Activated naive CD8-positive, alpha-beta T cell treated with anti-CD3 and anti-CD28 coated beads, Interleukin-2, amount 50 U/mL, for 16 hours (primary cell): ENCODE data around the gene EPDR1.

Experiments
- DNase-seq: peaks from one replicate; pipeline ENCODE4 v3.0.0-alpha.2; 2020; ENCODE audit warnings: low read depth, low spot score

Gene EPDR1

GRCh38 chr7:37920305-37920848 lies at the start of gene EPDR1:
EPDR1 (plus strand) TSS chr7:37920640; CDS start chr7:37920940, 300 bp downstream.
- no peak for DNase-seq

- no peak for DNase-seq
Measured at GRCh38 chr7:37882086-37882485, 38.4 kb upstream of the EPDR1 start.

GRCh38 chr7:37893359-37893758 lies 27.1 kb upstream of the EPDR1 start:
- no peak for DNase-seq

- DNase-seq: no peak
Measured at GRCh38 chr7:37894671-37895070, 25.8 kb upstream of the EPDR1 start.

DNA sequence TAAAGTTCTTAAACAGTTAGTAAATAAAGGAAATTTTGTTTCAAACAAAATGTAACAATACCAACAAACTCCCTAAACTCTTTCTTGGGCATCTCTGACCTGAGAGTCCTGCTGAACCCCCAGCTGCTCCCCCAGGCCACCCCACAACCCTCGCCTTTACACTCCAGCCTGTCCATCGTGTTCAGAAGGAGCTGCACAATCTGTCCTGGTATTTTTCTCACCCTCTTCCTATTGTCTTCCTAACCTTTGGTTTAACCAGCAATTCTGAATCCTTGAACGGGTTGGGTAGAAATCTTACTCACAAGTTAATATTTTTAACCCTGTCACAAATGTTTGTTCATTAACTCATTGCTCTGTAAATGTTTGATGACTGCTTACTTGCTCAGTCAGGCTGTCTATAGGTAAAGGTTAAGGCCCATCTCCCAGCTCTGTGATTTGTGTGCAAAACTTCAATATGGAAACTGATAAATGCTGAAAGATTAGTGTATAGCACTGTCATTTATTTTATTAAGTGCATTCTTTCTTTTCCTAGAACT lies 20.7 kb upstream of the EPDR1 start:
- no peak for DNase-seq

DNA sequence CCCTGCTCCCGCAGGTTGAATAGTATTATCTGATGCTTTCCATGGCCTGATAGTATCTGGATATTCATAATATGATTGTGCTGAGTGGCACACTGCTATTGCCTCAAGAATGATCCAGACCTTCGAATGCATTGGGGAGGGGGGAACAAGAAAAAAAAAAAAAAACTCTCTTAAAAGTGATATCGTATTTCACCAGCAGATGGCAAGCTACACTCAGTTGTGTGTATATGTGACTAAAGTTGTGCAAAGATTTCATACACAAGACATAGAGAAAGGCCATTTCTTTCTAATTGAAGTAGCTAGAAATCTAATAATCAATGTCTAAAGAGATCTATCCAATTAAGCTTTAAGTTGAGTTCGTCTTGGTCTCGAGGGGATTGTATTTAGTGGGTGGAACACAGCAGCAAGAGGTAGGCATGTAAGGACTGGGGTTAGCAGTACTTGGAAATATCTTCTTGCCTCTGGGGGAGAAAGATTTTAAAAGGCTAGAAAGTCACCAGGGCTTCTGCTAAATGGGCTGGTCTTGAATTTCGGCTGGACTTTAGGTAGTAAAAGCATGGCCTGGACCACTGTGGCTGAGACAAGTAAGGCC lies 19.1 kb upstream of the EPDR1 start:
- DNase-seq: no peak

DNA sequence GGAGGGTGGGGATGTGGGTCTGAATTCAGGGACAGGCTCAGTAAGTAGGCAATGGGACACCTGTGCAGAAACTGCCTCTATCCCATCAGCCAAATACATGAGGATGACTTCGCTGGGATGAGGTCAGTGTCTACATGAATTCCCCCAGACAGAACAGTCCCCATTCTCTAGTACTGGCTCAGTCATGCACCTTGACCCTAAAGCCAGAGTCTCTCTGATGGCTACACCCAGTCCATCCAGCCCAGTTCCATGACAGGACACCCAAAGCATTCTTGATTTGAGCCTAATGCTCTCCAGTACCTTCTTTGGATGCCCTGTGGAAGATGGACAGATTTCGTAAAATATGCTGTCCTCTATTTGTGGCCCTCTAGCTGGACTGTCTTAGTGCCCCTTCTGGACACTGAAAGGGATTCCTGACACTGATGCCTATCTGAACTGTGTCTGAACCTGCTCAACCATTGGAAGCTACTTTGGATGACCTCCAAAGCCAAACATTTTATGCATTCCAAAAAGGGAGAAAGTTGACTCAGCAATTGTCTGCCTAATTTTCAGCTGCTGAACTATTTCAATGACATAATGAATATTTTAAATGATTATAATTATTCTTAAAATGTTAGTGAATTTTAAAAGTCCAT lies 18.4 kb upstream of the EPDR1 start:
- DNase-seq: no peak

GRCh38 chr7:37908221-37908788 lies 12.1 kb upstream of the EPDR1 start:
- no peak for DNase-seq

GRCh38 chr7:37912756-37913155 lies 7.7 kb upstream of the EPDR1 start:
- DNase-seq: no peak

- DNase-seq: no peak
Measured at GRCh38 chr7:37915438-37915837, 5.0 kb upstream of the EPDR1 start.

DNA sequence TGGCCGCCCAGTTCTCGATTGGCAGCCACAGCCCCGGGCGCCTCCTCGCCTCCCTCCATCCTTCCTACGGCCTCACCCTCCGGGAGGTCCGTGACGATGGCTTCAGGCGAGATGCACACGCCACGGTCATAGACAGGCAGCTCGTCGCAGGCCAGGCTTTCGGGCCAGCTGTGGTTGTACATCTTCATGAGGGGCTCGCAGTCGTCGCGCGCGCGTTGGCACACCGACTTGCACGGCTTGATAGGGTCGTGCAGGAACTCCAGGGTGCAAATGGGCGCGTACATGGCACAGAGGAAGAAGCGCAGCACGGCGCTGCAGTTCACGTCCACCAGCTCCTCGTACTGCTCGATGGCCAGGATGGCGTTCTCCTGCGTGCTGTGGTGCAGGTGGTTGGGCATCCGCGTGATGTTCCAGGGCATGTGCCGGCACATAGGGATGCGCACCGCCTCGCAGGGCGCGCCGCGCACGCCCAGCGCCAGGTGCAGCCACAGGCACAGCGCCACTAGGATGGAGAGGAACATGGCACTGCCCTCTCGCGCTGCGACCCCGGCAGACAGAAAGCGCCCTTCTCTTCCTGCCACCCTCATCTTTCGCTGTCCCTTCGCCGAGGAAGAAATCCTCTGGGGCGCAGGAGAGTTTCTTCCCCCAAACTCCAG lies 4.3 kb upstream of the EPDR1 start:
- DNase-seq: no peak

DNA sequence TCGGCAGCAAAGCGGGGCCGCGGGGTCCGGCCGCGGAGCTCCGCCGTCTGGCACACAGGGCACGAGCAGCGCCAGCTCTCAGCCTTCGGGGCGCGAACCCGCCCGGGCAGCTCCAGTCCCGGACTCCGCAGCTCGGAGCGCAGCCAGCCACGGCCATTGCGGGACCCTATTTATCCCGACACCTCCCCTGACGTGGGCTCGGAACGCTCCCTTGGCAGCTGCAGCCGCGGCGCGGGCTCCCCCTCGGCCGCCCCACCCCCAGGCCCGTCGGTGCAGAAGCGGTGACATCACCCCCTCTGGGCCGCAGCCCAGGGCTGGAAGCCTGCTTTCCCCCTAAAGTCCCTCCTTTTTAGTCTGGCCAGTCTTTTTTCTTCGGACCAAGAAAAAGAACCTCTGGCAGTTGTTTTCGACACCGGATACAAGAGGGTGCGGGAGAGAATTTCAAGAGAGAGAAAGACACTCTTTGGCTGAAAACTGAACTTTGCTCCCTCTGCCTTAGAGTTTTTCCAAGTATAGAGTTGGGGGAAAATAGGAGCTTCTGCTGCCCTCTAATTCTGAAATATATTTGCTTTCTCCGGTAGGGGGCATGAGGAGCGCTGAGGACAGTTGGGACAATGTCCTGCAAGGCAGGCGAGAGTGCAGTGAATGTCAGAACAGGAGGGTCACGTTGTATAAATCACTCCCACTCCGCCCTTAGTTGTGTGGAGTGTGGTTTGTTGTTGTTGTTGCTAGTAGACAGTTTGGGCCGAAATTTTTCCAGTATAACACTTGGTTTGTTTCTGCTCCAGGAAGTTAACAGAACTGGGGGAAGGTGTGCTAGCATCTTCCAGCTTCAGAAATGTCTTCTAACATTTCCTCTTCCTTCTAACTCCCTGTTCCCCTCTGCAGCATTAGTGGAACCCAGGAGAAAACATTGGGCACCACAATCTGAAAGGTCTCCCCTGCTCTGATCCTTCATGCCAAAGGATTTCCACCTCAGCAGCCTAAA lies 3.5 kb upstream of the EPDR1 start, which contains the start of gene SFRP4:
Gene SFRP4 (minus strand): TSS at position 145 of the 988 bp plus-strand sequence. CDS start 280 bp downstream, outside the sequence.
- DNase-seq: no peak

GRCh38 chr7:37918526-37918925 lies 1.9 kb upstream of the EPDR1 start:
- no peak for DNase-seq

- DNase-seq: no peak
Measured at GRCh38 chr7:37920849-37921805, 687 bp downstream of the EPDR1 start.

DNA sequence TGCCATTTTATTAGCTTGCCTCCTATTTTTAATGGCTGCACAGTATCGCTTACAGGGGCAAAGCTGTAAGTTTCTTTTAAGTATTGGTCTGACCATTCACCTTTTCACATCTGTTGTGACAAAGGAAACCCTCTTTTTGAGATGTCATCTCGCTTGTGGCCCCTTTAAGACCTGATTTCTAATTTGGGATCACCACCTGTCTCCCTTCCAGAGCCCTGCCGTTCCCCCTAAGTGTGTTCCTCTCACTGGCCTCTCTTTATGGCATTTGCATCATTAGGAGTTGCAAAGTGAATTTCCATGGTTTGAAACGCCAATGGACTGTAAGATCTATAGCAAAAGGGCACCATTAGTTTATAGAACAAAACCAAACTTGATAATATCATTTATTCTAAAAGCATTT lies 1.4 kb downstream of the EPDR1 start:
- no peak for DNase-seq

DNA sequence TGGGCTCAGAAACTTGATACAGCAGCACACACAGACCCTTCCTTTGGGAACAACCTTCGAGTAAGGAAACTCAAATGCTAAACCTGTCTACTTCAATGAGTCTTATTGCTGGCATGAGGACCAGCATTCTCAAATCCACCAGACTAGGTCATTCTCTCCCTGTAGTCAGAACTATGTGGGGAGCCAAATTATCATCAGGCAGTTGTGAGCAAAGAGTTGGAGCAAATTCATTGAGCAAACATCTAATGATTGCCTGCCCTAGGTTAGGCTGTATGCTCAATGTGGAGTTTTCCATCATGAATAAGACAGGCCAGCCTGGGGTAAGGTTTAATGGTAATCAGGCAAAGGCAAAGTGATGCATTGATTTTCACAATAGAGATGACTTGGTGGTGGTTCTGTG lies 3.6 kb downstream of the EPDR1 start:
- DNase-seq: no peak

DNA sequence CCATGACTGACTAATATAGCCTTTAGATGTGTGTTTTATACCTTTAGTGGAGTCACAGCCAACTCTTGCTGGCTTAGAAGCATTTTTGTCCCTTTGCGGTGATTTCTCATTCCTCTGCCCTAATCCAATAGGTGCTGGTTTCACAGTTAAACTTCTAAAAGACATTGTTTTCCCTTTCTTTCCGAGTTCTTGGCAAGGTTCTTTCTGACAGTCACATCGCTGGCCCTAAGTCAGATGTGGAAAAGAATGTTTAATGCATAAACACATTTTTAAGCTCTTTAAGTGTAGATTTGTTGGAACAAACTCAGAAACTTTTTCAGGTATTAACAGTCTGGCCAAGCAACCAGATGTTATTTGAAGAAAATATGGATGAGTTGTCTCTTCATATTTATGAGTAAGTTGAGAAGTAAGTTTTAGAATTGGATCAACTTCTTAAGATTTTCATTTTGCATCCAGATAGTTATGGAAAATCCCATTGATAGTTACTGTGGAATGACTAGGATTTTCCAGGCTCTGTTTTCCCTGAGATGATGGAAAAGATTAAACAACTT lies 4.1 kb downstream of the EPDR1 start:
- no peak for DNase-seq

- no peak for DNase-seq
Measured at GRCh38 chr7:37925620-37926019, 5.2 kb downstream of the EPDR1 start.

DNA sequence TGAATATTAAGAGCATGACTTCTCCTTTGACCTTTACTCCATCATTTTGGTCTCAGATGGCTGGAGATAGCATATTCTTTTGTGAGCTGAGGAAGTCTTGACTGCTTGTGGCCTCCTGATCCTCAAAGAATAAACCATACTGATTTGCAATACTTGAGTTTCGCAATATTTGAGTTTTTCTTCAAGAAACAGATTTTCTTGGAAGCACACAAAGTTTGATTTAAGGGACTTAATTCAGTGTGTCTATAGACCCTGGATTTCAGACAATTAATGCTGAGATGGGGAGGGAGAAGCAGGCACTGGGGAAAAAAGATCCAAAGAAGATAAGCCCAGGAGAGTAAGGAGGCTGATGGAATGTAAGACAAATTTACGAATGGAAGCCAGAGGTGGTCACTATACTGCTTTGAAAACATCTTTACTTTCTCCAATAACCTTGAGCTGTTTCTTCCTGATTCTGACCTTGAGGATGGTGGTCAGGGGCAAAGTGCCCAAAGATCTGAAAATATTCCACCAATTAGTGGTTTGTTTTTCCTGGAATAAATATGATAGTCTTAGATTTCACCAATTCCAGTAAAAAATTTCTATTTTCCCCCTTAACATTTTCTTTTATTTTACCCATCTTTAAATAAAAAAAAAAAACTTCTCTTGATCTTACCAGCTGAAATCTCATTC lies 7.5 kb downstream of the EPDR1 start:
- no peak for DNase-seq
